DOHH2 (cell line): ENCODE data around the gene CD79A.

ENCODE experiments used
- H3F3A ChIP-seq: fragments of 200-600 bp; sonication (generic), shearing (Covaris generic); 2 replicates; pipeline ENCODE4 v1.6.0; 2016; ENCODE audit warnings: antibody characterized with exemption, mild to moderate bottlenecking; ENCODE audit not compliant: control insufficient read depth, insufficient read depth
- H3K27ac ChIP-seq: fragments of 200-600 bp; sonication (generic); 2 replicates; pipeline ENCODE4 v1.5.1; 2014; ENCODE audit warnings: low read depth, mild to moderate bottlenecking, low read length, moderate library complexity
- H3K27me3 ChIP-seq: fragments of 200-600 bp; sonication (generic); 2 replicates; pipeline ENCODE4 v1.6.1; 2014; ENCODE audit warnings: mild to moderate bottlenecking, low read length, mixed read lengths; ENCODE audit not compliant: control insufficient read depth
- H3K36me3 ChIP-seq: fragments of 200-600 bp; sonication (generic); 2 replicates; pipeline ENCODE4 v1.6.1; 2014; ENCODE audit warnings: mild to moderate bottlenecking, low read length, moderate library complexity, mixed read lengths; ENCODE audit not compliant: control insufficient read depth
- H3K4me1 ChIP-seq: fragments of 200-600 bp; sonication (generic); 2 replicates; pipeline ENCODE4 v1.6.1; 2014; ENCODE audit warnings: mild to moderate bottlenecking, low read length, mixed read lengths; ENCODE audit not compliant: control insufficient read depth
- H3K4me2 ChIP-seq: fragments of 200-600 bp; sonication (generic); 2 replicates; pipeline ENCODE4 v1.6.0; 2014; ENCODE audit warnings: mild to moderate bottlenecking, low read length, moderate library complexity
- H3K4me3 ChIP-seq: fragments of 200-600 bp; sonication (generic); 2 replicates; pipeline ENCODE4 v1.5.1; 2014; ENCODE audit warnings: mild to moderate bottlenecking, low read length, mixed read lengths
- H3K79me2 ChIP-seq: fragments of 200-600 bp; sonication (generic); 2 replicates; pipeline ENCODE4 v1.6.1; 2014; ENCODE audit warnings: mild to moderate bottlenecking, low read length, mixed read lengths; ENCODE audit not compliant: control insufficient read depth
- H3K9me2 ChIP-seq: fragments of 200-600 bp; sonication (generic); replicated peaks from 2 replicates; pipeline ENCODE4 v1.6.1; 2014; ENCODE audit warnings: mild to moderate bottlenecking, low read length, mixed read lengths; ENCODE audit not compliant: control insufficient read depth
- H3K9me3 ChIP-seq: fragments of 200-600 bp; sonication (generic); 2 replicates; pipeline ENCODE4 v1.6.1; 2014; ENCODE audit warnings: antibody characterized with exemption, low read length, mixed read lengths; ENCODE audit not compliant: control insufficient read depth, insufficient read depth
- H4K20me1 ChIP-seq: fragments of 200-600 bp; sonication (generic); 2 replicates; pipeline ENCODE4 v1.6.0; 2014; ENCODE audit warnings: low read depth, mild to moderate bottlenecking, antibody characterized with exemption, low read length, moderate library complexity; ENCODE audit not compliant: control insufficient read depth, insufficient read depth
- CTCF ChIP-seq: fragments of 200-600 bp; sonication (generic); IDR thresholded peaks from one replicate; pipeline ENCODE4 v1.5.1; 2014; ENCODE audit warnings: antibody characterized with exemption, mild to moderate bottlenecking, low read depth, low read length; ENCODE audit not compliant: poor library complexity, severe bottlenecking
- EZH2phosphoT487 ChIP-seq: fragments of 200-600 bp; sonication (generic); IDR thresholded peaks from 2 replicates; pipeline ENCODE4 v1.6.1; 2017; ENCODE audit warnings: borderline replicate concordance, mild to moderate bottlenecking, antibody characterized with exemption, low read length, moderate library complexity, mixed read lengths

The CD79A gene

GRCh38 chr19:41928221-41928683 lies 51.2 kb downstream of the CD79A start, which contains the start of gene ERFL:
ERFL (minus strand) TSS chr19:41928449; CDS start chr19:41912919, 15,530 bp downstream.
- peak within 1 kb of the TSS; percentile 89 for H3K4me2 ChIP-seq
- H3K9me3 ChIP-seq: no peaks in the 10 kb centered on the region
- H4K20me1 ChIP-seq: no peaks in the 10 kb centered on the region
- peaks cover 47% of the 10 kb centered on the region for H3K36me3 ChIP-seq
- peaks cover 65% of the 10 kb centered on the region for H3K4me1 ChIP-seq
- no peaks in the 10 kb centered on the region for H3K9me2 ChIP-seq
- peaks cover 37% of the 10 kb centered on the region for H3K79me2 ChIP-seq
- H3K4me3 ChIP-seq: peak within 1 kb of the TSS; percentile 91
- H3K27ac ChIP-seq: peak within 1 kb of the TSS; percentile 76
- TF ChIP-seq EZH2phosphoT487 (no peak), CTCF (peak; percentile 42)
- H3F3A ChIP-seq: peaks cover 23% of the 10 kb centered on the region
- no peaks in the 10 kb centered on the region for H3K27me3 ChIP-seq

DNA sequence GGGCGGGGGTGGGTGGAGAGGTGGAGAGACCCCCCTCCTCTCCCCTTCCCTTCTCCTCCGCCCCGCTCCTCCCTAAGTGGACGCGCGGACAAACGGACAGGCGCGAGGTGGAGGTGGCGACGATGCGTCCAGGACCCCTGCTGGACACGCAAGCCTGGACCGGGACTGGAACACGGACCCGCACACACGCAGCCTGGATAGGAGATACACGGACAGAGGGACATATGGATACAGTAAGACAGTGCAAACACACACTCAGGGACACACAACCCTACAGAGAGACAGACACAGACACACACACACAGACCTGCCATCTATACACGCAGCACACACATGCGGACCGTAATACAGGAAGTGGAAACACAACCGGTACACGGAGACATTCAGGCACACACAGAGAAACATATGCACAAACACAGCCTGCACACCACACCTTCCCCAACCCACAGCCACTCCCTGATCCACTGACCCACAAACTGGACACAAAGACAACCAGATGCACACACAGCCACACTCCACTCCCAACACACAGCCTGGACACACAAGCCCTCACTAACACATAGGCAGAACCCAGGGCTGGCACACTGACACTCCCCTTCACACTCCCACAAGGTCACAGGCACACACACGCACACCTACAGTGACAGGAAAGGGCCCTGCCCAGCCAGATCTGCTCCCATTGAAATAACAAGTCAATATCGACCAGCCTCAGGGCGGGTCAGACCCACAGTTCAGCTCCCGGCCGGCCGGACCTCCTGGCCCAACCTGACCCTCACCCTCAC lies 51.9 kb downstream of the CD79A start:
- TF ChIP-seq EZH2phosphoT487: no peak
- no peak for TF ChIP-seq CTCF
- H3K27me3 ChIP-seq: no peaks in the 10 kb centered on the region

GRCh38 chr19:41929536-41930071 lies 52.5 kb downstream of the CD79A start:
- Histone ChIP-seq H3K79me2 (peaks cover 36% of the 10 kb centered on the region), H3K27ac (peak overlapping the region; percentile 76), H3K36me3 (peaks cover 42% of the 10 kb centered on the region), H3K9me3 (no peaks in the 10 kb centered on the region), H3K4me1 (peaks cover 67% of the 10 kb centered on the region), H3K27me3 (no peaks in the 10 kb centered on the region), H3K9me2 (no peaks in the 10 kb centered on the region), H4K20me1 (no peaks in the 10 kb centered on the region), H3K4me3 (peak overlapping the region; percentile 91), H3F3A (peaks cover 34% of the 10 kb centered on the region), H3K4me2 (peak overlapping the region; percentile 89)
- TF ChIP-seq CTCF (no peak), EZH2phosphoT487 (no peak)

More for the DNA sequence above, 51.9 kb downstream of the CD79A start:
- Histone ChIP-seq H3K4me3 (peak overlapping the region; percentile 91), H3K4me2 (peak overlapping the region; percentile 89), H3K4me1 (peaks cover 66% of the 10 kb centered on the region), H3K36me3 (peaks cover 47% of the 10 kb centered on the region), H3K79me2 (peaks cover 36% of the 10 kb centered on the region), H4K20me1 (no peaks in the 10 kb centered on the region), H3K9me2 (no peaks in the 10 kb centered on the region), H3F3A (peaks cover 29% of the 10 kb centered on the region), H3K9me3 (no peaks in the 10 kb centered on the region), H3K27ac (peak overlapping the region; percentile 76)
